CD4-positive, alpha-beta T cell treated with Interleukin-1 beta for 1 hour (primary cell): Measurements from ENCODE around the gene PTPDC1.
"Not testable (repeated sequence)": the region's sequence is repeated elsewhere in the genome, so short reads cannot be mapped to it uniquely, and the experiment has no call there.

ENCODE experiments used
- DNase-seq, 2 donors: peaks; one replicate each; pipeline ENCODE4 v3.0.0-alpha.2; 2020 to 2022

PTPDC1 gene

GRCh38 chr9:94084314-94084713, at the start of gene PTPDC1:
TSS of gene PTPDC1 (plus strand) at chr9:94084464. CDS start at chr9:94084531, 67 bp downstream.
- no peak for DNase-seq

- DNase-seq, result no peak
Observed at GRCh38 chr9:94034511-94034910, 49.8 kb upstream of the PTPDC1 start.

GRCh38 chr9:94039786-94040185, 44.5 kb upstream of the PTPDC1 start:
- no peak for DNase-seq

- DNase-seq, result no peak
Observed at GRCh38 chr9:94042516-94043360, 41.5 kb upstream of the PTPDC1 start.

GRCh38 chr9:94054716-94055115, 29.5 kb upstream of the PTPDC1 start:
- no peak for DNase-seq

- DNase-seq, result no peak
Observed at GRCh38 chr9:94056442-94056974, 27.8 kb upstream of the PTPDC1 start.

GRCh38 chr9:94057918-94058317, 26.3 kb upstream of the PTPDC1 start:
- no peak for DNase-seq

GRCh38 chr9:94061864-94062263, 22.4 kb upstream of the PTPDC1 start:
- no peak for DNase-seq

GRCh38 chr9:94065535-94065961, 18.7 kb upstream of the PTPDC1 start:
- DNase-seq, result peak; percentile 66 to 68

GRCh38 chr9:94068257-94068656, 16.0 kb upstream of the PTPDC1 start:
- no peak for DNase-seq

GRCh38 chr9:94076557-94076956, 7.7 kb upstream of the PTPDC1 start:
- no peak for DNase-seq

GRCh38 chr9:94078086-94078485, 6.2 kb upstream of the PTPDC1 start:
- no peak for DNase-seq

- DNase-seq, result no peak
Observed at GRCh38 chr9:94079236-94079635, 5.0 kb upstream of the PTPDC1 start.

- no peak for DNase-seq
Observed at GRCh38 chr9:94080249-94080648, 4.0 kb upstream of the PTPDC1 start.

- DNase-seq, result no peak
Observed at GRCh38 chr9:94081435-94081834, 2.8 kb upstream of the PTPDC1 start.

GRCh38 chr9:94081864-94082463, 2.3 kb upstream of the PTPDC1 start:
- no peak for DNase-seq

- DNase-seq, result no peak
Observed at GRCh38 chr9:94082553-94082952, 1.7 kb upstream of the PTPDC1 start.

- DNase-seq, result no peak
Observed at GRCh38 chr9:94082956-94083355, 1.3 kb upstream of the PTPDC1 start.

GRCh38 chr9:94083384-94083783, 880 bp upstream of the PTPDC1 start:
- DNase-seq, result no peak

- DNase-seq, result no peak
Observed at GRCh38 chr9:94085062-94085639, 887 bp downstream of the PTPDC1 start.

- no peak for DNase-seq
Observed at GRCh38 chr9:94086486-94087345, 2.5 kb downstream of the PTPDC1 start.

- DNase-seq, result not testable (repeated sequence)
Observed at GRCh38 chr9:94094219-94095145, 10.2 kb downstream of the PTPDC1 start.
